Measurements from ENCODE around the gene PPP2R5C. TPM values are rescaled to one million over a fixed set of nuclear protein-coding genes. Genes with fewer than 3 reads are reported as not detected.
"Not testable (repeated sequence)": the region's sequence is repeated elsewhere in the genome, so short reads cannot be mapped to it uniquely, and the experiment has no call there.

Gene PPP2R5C
- total RNA-seq = 100 to 1,000 TPM; 291 to 300 TPM

DNA sequence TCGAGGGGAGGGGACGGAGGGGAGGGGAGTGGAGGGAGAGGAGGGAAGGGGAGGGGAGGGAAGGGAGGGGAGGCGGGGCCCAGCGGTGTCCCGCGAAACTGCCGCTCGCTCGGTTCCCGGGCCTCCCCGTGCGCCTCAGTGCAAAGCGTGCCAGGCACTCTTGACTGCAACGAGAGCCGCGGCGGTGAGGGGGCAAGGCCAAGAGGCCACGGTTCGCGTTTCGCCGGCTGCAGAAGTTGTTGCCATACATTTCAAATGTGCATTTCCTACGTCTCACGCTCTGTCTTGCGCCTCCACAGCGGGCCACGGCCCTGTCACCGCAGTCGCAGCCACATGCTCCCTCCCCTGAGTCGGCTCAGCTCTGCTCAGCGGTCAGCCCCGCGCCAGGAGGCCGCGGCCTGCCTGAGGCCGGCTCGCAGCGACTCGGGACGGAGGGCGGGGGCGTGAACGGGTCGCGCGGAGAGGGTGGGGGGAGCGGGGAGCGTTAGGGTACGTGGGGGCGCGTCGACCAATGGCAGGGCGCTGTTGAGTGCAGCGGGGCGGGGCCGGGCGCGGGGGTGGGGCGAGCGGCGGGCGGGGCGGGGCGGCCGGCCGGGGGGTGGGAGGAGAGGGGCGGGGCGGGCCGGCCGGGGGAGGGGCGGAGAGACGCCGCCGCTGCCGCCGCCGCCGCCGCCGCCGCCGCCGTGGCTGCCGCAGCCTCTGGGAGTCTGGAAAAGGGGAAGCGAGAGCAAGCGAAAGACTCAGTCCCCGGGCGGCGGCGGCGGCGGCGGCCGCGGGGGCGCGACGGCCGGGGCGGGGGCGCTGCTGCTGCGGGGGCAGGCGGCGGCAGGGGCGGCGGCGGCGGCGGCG lies at the start of gene PPP2R5C:
Gene PPP2R5C, plus strand, starts transcription at position 678 of the 849 bp plus-strand sequence. CDS start 185 bp downstream, outside the sequence.
- ChIA-PET CTCF (interaction anchor here (0.5 to 1.5 kb wide), 3 partner anchors 42 to 634 kb away, joined by 3 to 4 read pairs (median 3); no protein-coding TSS in a partner anchor), POLR2A (interaction anchor here (0.5 to 1.2 kb wide), 4 partner anchors 25 to 62 kb away, joined by 3 to 5 read pairs (median 3); no protein-coding TSS in a partner anchor)
- Mint-ChIP-seq H3K27ac (peak within 1 kb of the TSS; percentile 88), H3K4me1 (peaks cover 32% of the 10 kb centered on the region), H3K27me3 (peaks cover 5% of the 10 kb centered on the region), H3K36me3 (ENCODE audit: low read depth) (peaks cover 7% of the 10 kb centered on the region), H3K4me3 (peak within 1 kb of the TSS; percentile 85), H3K9me3 (no peaks in the 10 kb centered on the region)
- peak; percentile 90 for DNase-seq

DNA sequence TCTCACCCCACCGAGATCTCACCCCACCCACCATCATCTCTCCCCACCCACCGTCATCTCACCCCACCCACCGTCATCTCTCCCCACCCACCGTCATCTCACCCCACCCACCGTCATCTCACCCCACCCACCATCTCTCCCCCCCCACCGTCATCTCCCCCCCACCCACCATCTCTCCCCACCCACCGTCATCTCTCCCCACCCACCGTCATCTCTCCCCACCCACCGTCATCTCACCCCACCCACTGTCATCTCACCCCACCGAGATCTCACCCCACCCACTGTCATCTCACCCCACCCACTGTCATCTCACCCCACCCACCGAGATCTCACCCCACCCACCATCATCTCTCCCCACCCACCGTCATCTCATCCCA lies 49.7 kb upstream of the PPP2R5C start:
- DNase-seq; H3K4me3 Mint-ChIP-seq; CTCF ChIA-PET; H3K27ac Mint-ChIP-seq; H3K27me3 Mint-ChIP-seq; H3K9me3 Mint-ChIP-seq; H3K36me3 Mint-ChIP-seq (ENCODE audit: low read depth); POLR2A ChIA-PET: not testable (repeated sequence)
- peaks cover 27% of the 10 kb centered on the region for H3K4me1 Mint-ChIP-seq

DNA sequence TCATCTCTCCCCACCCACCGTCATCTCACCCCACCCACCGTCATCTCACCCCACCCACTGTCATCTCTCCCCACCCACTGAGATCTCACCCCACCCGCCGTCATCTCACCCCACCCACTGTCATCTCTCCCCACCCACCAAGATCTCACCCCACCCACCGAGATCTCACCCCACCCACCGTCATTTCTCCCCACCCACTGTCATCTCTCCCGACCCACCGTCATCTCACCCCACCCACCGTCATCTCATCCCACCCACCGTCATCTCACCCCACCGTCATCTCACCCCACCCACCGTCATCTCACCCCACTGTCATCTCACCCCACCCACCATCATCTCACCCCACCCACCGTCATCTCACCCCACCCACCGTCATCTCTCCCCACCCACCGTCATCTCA lies 49.2 kb upstream of the PPP2R5C start:
- DNase-seq; H3K4me3 Mint-ChIP-seq; H3K27me3 Mint-ChIP-seq; H3K9me3 Mint-ChIP-seq; POLR2A ChIA-PET; H3K27ac Mint-ChIP-seq; H3K36me3 Mint-ChIP-seq (ENCODE audit: low read depth); CTCF ChIA-PET: not testable (repeated sequence)
- H3K4me1 Mint-ChIP-seq = peaks cover 22% of the 10 kb centered on the region

DNA sequence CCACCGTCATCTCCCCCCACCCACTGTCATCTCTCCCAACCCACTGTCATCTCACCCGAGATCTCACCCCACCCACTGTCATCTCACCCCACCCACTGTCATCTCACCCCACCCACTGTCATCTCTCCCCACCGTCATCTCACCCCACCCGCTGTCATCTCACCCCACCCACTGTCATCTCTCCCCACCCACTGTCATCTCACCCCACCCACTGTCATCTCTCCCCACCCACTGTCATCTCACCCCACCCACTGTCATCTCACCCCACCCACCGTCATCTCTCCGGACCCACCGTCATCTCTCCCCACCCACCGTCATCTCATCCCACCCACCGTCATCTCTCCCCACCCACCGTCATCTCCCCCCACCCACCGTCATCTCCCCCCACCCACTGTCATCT lies 48.4 kb upstream of the PPP2R5C start:
- H3K4me3 Mint-ChIP-seq, H3K9me3 Mint-ChIP-seq: not testable (repeated sequence)

DNA sequence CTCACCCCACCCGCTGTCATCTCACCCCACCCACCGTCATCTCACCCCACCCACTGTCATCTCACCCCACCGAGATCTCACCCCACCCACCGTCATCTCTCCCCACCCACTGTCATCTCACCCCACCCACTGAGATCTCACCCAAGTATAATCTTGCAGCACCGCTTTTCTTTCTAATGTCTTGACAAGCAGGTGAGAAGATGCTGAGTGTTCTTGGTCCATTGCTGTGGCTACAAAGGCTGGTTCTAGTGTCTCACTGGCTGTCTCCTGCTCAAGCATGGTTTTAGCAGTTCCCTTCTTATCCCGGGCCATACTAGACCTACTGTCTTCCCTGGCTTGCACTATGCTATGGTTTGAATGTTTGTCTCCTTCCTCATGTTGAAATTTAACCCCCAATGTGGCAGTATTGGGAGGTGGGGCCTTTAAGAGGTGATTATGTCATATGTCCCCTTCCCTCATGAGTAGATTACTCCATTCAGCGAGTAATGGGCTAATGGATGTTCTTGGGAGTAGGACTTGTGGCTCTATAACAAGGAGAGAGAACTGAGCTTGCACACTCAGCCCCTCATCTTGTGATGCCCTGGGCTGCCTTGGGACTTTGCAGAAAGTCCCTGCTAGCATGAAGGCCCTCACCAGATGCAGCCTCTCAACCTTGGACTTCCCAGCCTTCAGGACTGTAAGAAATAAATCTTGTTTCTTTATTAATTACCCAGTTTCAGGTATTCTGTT lies 47.7 kb upstream of the PPP2R5C start:
- peaks cover 3% of the 10 kb centered on the region for H3K36me3 Mint-ChIP-seq (ENCODE audit: low read depth)
- no peak overlapping the region for H3K4me3 Mint-ChIP-seq
- no peak for DNase-seq
- POLR2A ChIA-PET = no interaction called here
- peaks cover 7% of the 10 kb centered on the region for H3K9me3 Mint-ChIP-seq
- no peaks in the 10 kb centered on the region for H3K27me3 Mint-ChIP-seq
- peak overlapping the region; percentile 33 for H3K27ac Mint-ChIP-seq
- CTCF ChIA-PET = no interaction called here
- peaks cover 13% of the 10 kb centered on the region for H3K4me1 Mint-ChIP-seq

More for the DNA sequence above, 48.4 kb upstream of the PPP2R5C start:
- H3K27me3 Mint-ChIP-seq; H3K27ac Mint-ChIP-seq; H3K36me3 Mint-ChIP-seq (ENCODE audit: low read depth); DNase-seq; POLR2A ChIA-PET; CTCF ChIA-PET: not testable (repeated sequence)
- peaks cover 15% of the 10 kb centered on the region for H3K4me1 Mint-ChIP-seq

DNA sequence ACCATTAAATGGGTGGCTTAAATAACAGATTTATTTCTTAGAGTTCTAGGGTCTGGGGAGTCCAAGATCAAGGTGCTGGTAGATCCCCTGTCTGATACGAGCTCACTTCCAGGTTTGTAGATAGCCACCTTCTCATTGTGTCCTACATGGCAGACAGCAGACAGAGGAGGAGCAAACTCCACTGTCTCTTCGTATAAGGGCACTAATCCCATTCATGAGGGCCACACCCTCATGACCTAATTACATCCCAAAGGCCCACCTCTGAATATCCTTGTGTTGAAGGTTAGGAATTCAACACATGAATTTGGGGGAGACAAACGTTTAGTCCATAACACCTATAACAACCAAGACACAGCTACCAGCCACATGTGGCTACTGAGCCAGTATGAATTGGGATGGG lies 47.1 kb upstream of the PPP2R5C start:
- Mint-ChIP-seq H3K4me3 (no peak overlapping the region), H3K27me3 (no peaks in the 10 kb centered on the region), H3K9me3 (peaks cover 7% of the 10 kb centered on the region), H3K4me1 (peaks cover 15% of the 10 kb centered on the region), H3K27ac (no peak overlapping the region), H3K36me3 (ENCODE audit: low read depth) (peaks cover 3% of the 10 kb centered on the region)
- DNase-seq = no peak
- ChIA-PET CTCF (interaction anchor here (0.6 to 1.0 kb wide), 2 partner anchors 9 to 46 kb away, joined by 3 to 4 read pairs; no protein-coding TSS in a partner anchor), POLR2A (no interaction called here)

DNA sequence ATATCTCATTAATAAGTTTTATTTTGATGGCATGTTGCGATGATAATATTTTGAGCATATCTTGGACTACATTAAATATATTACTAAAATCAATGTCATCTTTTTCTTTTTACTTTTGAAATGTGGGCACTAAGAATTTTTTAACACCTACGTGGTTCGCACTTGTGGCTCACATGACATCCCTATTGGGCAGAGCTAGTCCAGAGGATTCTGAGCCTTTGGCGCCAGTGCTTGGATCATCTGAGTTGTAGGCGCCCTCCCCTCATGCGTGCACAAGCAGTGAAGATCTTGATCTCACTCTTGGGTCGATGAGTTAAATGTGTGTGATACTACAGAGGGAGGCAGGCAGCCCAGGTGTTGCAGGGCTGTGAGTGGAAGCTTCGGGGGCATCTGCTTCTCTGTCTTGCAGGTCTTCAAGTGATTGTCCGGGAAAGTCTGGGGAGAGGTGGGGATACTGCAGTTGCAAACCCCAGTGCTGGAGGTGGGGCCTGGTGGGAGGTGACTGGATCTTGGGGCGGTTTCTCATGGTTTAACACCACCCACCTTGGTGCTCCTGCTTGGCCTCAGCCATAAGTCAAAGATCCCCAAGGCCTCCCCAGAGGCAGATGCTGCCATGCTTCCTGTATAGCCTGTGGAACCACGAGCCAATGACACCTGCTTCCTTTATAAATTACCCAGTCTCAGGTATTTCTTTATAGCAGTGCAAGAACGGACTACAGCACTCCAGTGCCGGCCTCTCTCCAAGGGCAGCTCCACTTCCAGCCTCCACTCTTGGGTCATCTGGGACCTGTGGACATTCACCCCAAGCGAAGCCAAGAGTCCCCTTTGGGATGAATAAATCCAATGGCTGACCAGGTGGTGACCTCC lies 46.1 kb upstream of the PPP2R5C start:
- Mint-ChIP-seq H3K4me1 (peaks cover 23% of the 10 kb centered on the region), H3K27ac (no peak overlapping the region), H3K4me3 (no peak overlapping the region), H3K36me3 (ENCODE audit: low read depth) (peaks cover 3% of the 10 kb centered on the region), H3K9me3 (peaks cover 7% of the 10 kb centered on the region), H3K27me3 (no peaks in the 10 kb centered on the region)
- ChIA-PET CTCF (interaction anchor here (0.6 to 3.0 kb wide), 4 partner anchors 9 to 45 kb away, joined by 3 to 15 read pairs (median 4); no protein-coding TSS in a partner anchor), POLR2A (no interaction called here)
- DNase-seq = no peak

DNA sequence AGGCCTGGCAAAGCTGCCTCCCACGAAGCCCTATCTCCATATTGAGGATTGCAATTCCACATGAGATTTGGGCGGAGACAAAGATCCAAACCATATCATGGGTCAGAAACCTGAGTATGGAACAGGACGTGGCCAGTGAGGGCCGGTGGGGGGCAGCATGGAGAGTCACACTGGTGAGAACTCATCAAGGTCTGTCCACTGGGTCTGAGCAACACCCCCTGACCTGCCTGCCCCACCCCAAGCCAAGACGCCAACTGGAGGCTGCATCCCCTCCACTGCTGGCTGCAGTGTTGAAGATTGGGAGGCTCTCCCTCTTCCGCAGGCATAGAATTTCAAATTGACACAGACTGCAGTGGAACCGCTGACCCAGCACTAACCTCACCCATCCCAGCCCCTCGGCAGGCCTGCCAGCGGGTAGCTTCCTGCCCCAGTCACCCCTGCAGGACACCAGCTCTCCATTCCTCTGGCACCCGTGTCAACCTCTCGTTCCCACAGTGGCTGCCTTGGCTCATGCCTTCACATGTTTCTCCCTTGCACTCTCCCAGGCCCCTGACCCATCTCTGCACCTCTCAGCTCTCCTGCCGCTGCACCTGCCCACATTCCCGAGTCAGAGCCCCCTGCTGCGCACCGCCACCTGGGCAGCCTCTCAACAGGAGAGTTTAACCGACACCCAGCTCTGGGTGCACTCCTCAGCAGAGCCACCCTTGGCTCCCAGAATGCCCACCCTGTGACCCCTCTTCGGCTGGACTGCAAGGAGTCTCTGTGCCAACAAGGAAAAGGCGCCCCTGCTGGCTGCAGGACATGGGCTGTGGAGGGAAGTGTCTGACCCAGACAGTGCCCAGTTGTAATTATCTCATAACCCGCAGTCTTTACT lies 45.2 kb upstream of the PPP2R5C start:
- H3K27me3 Mint-ChIP-seq = no peaks in the 10 kb centered on the region
- ChIA-PET CTCF (interaction anchor here (3.0 kb wide), 1 partner anchor 9 kb away, joined by 15 read pairs; no protein-coding TSS in a partner anchor), POLR2A (no interaction called here)

DNA sequence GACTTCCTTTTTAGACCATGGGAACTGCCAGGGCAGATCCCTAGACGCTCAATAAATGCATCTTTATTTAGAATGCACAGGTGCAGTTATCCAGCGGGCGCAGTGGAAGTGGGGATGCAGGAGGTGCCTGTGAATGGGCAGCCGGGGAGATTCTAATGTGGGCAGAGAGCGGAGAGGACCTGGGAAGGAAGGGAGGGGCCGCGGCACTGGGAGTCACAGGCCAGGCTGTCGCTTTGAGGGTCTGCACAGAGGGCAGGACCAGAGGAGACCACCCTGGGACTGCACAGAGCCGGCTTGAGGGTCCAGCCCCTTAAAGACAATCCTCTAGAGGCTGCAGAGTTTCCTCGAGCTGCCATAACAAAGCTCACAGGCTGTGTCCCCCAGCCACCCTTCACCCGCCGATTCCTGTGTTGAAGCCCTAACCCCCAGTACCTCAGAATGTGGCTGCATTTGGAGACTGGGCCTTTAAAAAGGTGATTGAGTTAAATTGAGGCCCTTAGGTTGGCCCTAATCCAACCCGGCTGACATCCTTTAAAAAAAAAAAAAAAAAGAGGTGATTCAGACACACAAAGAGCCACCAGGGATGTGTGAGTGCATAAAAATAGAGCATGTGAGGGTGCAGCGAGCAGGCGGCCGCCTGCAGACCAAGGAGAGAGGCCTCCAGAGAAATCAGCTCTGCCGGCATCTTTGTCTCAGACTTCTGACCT lies 44.4 kb upstream of the PPP2R5C start:
- peaks cover 3% of the 10 kb centered on the region for H3K36me3 Mint-ChIP-seq (ENCODE audit: low read depth)
- POLR2A ChIA-PET = no interaction called here
- H3K27me3 Mint-ChIP-seq = no peaks in the 10 kb centered on the region
- CTCF ChIA-PET = interaction anchor here (3.0 kb wide), 1 partner anchor 10 kb away, joined by 15 read pairs; no protein-coding TSS in a partner anchor
- no peak overlapping the region for H3K4me3 Mint-ChIP-seq
- peaks cover 7% of the 10 kb centered on the region for H3K9me3 Mint-ChIP-seq
- no peak for DNase-seq
- H3K27ac Mint-ChIP-seq = no peak overlapping the region
- H3K4me1 Mint-ChIP-seq = peaks cover 30% of the 10 kb centered on the region

More for the DNA sequence above, 45.2 kb upstream of the PPP2R5C start:
- no peak for DNase-seq
- peaks cover 7% of the 10 kb centered on the region for H3K9me3 Mint-ChIP-seq
- no peak overlapping the region for H3K4me3 Mint-ChIP-seq
- peaks cover 23% of the 10 kb centered on the region for H3K4me1 Mint-ChIP-seq
- peaks cover 3% of the 10 kb centered on the region for H3K36me3 Mint-ChIP-seq (ENCODE audit: low read depth)
- H3K27ac Mint-ChIP-seq = no peak overlapping the region

DNA sequence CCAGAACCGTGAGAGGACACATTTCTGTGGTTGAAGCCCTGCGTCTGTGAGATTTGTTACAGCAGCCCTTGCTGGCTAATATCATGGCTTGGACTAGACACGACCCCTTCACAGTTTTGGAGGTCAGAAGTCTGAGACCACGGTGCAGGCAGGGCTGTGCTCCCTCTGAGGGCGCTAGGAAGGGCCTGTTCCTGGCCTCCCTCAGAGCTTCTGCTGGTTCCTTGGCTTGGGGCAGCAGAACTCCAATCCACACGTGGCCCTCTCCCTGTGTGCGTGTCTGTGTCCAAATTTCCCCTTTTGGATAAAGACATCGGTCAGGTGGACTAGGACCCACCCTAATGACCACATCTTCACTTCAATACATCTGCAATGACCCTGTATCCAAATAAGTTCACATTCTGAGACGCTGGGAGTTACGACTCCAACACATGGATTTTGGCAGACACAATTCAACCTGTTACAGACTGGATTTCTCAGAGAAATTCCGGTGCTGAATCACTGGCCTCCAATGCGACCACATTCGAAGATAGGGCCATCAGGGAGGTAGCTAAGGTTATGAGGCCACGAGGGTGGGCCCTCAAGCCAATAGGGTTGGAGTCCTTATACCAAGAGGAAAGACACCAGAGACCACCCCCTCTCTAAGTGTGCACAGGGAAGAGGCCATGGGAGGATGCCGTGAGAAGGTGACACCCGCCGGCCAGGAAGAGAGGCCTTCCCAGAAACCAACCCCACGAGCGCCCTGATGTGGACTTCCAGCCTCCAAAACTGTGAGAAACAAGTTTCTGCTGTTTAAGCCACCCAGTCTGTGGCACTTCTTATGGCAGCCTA lies 43.6 kb upstream of the PPP2R5C start:
- DNase-seq = no peak
- ChIA-PET CTCF (interaction anchor here (1.1 to 3.0 kb wide), 3 partner anchors 11 to 370 kb away, joined by 3 to 15 read pairs (median 3); no protein-coding TSS in a partner anchor), POLR2A (no interaction called here)
- Mint-ChIP-seq H3K9me3 (peaks cover 7% of the 10 kb centered on the region), H3K27ac (no peak overlapping the region), H3K36me3 (ENCODE audit: low read depth) (peaks cover 5% of the 10 kb centered on the region), H3K27me3 (no peaks in the 10 kb centered on the region), H3K4me1 (peaks cover 37% of the 10 kb centered on the region), H3K4me3 (no peak overlapping the region)
